Fibroblast of skin of left biceps (primary cell): ENCODE data around the gene NDUFA7.
A peak's percentile ranks its signal among the peaks of the same experiment; 100 is the strongest.
"Not testable (repeated sequence)": the region's sequence is repeated elsewhere in the genome, so short reads cannot be mapped to it uniquely, and the experiment has no call there.

Source experiments
- DNase-seq, 2 experiments: peaks; one replicate each; pipeline ENCODE4 v3.0.0-alpha.2; 2013; ENCODE audit warnings: low read depth in 2 of 2

Gene NDUFA7

DNA sequence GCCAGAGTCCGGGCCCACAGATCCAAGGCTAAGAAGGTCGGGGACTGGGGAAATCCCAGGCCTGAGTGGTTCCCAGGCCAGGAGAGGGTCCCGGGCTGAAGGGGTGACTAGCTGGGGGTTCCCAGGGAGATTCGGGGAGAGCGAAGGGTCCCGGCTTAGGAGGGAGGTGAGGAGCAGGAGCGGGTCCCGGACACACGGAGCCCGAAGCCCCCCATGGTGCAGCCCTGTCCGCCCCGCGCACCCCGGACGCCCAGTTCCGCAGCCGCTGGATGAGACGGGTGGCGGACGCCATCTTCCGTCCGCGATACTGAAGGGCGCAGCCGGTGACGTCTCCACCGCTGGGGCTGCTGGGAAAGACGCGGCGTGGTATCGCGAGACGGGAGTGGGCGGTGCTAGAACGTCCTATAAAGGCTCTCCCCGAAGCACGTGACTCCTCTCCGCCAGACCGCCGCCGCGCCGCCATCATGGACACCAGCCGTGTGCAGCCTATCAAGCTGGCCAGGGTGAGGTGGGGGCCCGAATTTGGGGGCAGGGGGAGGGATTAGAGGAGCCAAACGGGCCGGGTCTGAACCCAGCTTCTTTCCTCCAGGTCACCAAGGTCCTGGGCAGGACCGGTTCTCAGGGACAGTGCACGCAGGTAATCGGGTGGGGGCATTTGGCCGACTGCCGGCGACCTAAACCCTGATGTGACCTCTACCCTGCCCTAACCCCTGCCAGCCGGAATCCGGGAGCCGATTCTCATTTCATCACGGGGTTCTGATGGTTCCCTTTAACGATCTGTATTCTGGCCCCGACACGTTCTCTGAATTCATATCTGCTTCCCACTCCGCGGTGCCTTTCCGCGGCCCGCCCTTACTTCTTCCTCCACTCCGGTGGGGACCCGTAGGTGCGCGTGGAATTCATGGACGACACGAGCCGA, at the start of gene NDUFA7, which contains the start of gene RPS28:
Gene NDUFA7 (minus strand): TSS at position 309 of the 919 bp plus-strand sequence. CDS start 17 bp downstream, at position 292.
Gene RPS28 (plus strand): TSS at position 430 of the 919 bp plus-strand sequence. CDS start 35 bp downstream, at position 465.
- DNase-seq = peak; percentile 88 to 89

DNA sequence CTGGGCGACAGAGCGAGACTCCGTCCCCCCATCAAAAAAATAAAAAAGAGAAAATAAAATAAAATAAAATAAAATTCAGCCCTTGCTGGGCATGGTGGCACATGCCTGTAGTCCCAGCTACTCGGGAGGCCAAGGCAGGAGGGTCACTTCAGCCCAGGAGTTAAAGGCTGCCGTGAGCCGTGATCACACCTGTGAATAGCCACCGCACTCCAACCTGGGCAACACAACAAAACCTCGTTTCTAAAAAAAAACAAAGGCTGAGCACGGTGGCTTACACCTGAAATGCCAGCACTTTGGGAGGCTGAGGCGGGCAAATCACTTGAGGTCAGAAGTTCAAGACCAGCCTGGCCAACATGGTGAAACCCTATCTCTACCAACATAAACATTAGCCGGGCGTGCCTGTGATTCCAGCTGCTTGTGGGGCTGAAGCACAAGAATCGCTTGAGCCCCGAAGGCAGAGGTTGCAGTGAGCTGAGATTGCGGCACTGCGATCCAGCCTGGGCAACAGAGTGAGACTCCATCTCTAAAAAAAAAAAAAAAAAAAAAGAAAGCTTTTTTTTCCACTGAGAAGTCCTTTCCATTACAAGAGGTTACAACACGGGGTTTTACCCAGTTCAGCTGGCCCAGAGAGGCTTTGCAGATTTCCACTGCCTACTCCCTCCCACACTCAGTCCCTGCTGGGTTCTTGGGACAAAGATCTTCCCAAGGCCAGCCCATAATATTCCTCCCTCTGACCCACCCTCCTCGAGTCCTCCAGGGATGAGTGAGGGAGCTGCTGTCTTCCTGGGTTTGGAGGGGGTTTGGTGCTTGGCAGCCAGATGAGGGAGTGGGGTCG, 49.2 kb upstream of the NDUFA7 start:
- no peak for DNase-seq

DNA sequence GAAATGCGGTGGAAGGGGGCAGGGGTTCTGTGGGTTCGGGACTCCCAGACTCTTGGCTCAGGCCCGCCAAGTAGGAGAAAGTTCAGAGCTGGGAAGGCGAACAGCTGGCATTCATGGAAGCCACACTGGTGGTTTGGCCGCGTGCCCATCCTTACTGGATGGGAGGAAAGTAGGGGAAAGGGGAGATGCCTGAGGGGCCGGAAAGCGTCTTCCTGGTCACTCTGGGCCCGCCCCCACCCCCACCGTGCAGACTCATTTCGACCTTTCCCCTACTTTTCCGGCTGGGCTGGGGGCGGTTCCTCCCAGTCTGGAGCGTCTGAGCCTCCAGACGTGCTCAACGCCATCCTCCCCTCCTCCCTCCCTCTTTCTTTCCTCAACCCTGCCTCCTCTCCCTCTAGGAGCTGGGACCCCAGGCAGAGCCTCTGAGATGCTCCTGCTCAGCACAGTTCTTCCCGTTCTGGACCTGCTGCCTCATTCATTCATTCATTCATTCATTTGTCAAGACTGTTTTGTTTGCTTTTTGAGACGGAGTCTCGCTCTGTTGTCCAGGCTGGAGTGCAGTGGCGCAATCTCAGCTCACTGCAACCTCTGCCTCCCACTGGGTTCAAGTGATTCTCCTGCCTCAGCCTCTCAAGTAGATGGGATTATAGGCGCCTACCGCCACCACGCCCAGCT, 46.3 kb upstream of the NDUFA7 start:
- DNase-seq = peak; percentile 92 to 93

DNA sequence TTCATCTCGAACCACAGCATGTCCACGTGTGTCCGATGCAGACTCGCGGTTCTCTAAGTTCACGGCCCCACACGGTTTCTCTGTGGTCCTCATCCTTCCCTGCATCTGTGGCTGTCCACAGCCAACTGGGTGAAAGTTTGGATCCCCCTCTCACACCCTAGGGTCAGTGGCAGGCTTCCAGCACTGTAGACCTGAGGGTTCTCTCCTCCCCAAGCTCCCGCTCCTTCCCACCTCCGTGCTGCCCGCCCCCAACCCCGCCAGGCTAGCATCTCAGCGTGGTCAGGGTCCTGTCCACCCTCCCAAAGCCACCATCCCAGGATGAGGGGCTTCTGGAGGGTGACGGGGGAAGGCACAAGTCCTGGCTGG, 45.8 kb upstream of the NDUFA7 start:
- DNase-seq = no peak

DNA sequence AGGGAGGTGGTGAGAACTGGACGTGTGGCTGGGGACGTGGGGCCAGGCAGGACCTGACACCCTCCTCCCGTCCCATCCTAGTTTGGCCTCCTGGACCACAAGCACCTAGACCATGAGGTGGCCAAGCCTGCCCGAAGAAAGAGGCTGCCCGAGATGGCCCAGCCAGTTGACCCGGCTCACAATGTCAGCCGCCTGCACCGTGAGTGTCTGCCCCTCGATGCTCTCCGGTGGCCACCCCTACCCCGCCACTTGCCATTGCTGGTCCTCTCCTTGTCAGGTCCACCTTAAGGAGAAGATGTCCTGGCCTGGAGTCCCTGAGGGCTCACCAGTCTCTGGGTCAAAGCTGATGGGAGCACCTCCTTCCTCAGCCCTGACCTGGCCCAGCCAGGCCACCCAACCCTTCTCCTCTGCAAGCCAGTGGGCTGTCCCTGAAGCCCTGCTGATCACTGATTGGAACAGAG, 45.0 kb upstream of the NDUFA7 start:
- DNase-seq = no peak

DNA sequence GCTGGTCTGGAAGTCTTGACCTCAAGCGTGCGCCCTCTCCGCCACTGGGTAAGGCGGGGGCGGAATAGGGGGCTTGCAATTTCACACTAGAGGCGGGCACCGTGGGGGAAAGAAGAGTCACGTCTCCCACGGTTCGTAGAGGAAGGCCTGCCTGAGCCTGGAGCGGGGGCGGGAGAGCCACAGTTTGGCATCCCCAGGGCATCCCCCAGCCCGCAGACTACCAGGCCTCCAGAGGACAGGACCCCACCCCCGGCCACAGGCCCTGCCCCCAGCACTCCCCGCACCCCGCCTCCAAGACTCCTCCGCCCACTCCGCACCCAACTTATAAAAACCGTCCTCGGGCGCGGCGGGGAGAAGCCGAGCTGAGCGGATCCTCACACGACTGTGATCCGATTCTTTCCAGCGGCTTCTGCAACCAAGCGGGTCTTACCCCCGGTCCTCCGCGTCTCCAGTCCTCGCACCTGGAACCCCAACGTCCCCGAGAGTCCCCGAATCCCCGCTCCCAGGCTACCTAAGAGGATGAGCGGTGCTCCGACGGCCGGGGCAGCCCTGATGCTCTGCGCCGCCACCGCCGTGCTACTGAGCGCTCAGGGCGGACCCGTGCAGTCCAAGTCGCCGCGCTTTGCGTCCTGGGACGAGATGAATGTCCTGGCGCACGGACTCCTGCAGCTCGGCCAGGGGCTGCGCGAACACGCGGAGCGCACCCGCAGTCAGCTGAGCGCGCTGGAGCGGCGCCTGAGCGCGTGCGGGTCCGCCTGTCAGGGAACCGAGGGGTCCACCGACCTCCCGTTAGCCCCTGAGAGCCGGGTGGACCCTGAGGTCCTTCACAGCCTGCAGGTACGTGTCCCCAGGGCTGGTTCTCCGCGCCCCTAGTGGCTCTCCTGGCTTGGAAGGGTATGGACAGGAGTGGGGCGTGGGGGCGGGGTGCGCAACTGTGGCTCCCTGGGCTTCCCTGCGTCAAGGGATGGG, 42.9 kb upstream of the NDUFA7 start, which contains the start of gene ANGPTL4:
Gene ANGPTL4 (plus strand): TSS at position 353 of the 969 bp plus-strand sequence. CDS start 167 bp downstream, at position 520.
- peak in 1 of 2 experiments; percentile 27 for DNase-seq

DNA sequence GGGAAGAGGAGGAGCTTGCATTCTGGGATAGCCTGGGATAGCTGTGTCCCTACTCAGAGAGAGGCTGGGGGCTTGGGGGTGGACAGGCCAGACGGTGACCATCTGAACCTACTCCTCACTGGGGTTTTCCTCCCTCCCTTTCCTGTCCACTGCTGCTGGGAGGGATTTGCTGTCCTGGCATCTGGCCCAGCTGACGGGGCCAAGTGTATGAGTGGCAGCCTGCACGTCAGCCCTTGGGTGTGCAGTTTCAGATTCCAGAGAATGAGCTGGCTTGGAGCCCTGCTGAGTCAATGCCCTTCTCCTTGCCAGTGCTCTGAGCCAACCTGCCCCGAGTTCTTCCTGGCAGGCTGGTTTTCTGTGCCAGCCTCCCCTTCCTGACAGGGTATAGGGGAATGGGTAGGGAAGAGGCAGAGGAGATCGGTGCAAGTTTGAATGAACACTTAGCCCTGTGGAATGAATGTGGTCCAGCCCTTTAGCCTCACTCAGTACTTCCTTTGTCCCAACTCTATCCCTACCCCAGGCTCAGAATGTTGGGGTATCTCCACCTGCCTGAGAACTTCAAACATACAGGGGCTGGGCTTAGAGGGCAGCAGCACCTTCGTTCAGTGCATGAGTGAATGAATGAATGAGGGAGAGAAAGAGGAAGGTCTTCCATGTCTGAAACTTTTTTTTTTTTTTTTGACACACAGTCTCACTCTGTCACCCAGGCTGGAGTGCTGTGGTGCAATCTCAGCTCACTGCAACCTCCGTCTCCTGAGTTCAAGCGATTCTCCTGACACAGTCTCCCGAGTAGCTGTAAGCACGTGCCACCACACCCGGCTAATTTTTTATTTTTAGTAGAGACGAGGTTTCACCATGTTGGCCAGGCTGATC, 41.0 kb upstream of the NDUFA7 start:
- DNase-seq = peak; percentile 80 to 82

DNA sequence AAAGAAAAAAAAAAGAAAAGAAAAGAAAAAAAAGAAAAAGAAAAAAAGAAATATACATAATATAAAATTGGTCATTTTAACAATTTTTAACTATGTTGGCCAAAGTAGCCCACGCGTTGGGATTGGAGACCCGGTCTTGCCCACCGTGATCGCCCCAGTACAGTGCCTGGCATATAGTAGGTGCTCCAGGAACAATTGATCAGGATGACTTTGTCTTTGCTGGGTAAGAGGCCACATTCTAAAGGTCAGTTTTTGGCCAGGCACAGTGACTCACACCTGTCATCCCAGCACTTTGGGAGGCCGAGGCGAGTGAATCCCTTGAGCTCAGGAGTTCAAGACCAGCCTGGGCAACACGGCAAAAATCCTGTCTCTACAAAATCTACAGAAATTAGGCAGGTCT, 39.0 kb upstream of the NDUFA7 start:
- DNase-seq = no peak

DNA sequence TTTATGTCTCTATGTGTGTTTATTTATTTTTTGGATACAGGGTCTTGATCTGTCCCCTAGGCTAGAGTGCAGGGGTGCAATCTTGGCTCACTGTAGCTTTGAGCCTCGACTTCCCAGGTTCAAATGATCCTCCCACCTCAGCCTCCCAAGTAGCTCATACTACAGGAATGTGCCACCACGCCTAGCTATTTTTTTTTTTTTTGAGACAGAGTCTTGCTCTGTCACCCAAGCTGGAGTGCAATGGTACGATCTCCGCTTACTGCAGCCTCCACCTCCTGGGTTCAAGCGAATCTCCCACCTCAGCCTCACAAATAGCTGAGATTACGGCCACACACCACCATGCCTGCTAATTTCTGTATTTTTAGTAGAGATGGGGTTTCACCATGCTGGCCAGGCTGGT, 37.8 kb upstream of the NDUFA7 start:
- DNase-seq = no peak

DNA sequence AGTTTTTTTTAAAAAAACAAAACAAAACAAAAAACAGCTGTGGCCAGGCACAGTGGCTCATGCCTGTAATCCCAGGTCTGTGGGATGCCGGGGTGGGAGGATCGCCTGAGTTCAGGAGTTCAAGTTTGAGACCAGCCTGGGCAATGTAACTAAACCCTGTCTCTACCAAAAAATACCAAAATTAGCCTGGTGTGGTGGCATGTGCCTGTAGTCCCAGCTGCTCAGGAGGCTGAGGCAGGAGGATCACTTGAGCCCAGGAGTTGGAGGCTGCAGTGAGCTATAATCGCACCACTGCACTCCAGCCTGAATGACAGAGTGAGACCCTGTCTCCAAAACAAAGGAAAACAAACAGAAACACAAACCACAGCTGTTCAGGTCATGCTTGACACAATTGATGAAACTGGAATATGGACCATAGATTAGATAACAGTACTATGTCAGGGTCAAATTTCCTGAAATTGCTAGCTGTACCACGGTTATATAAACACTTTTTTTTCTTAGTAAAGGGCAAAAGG, 35.9 kb upstream of the NDUFA7 start:
- no peak for DNase-seq

DNA sequence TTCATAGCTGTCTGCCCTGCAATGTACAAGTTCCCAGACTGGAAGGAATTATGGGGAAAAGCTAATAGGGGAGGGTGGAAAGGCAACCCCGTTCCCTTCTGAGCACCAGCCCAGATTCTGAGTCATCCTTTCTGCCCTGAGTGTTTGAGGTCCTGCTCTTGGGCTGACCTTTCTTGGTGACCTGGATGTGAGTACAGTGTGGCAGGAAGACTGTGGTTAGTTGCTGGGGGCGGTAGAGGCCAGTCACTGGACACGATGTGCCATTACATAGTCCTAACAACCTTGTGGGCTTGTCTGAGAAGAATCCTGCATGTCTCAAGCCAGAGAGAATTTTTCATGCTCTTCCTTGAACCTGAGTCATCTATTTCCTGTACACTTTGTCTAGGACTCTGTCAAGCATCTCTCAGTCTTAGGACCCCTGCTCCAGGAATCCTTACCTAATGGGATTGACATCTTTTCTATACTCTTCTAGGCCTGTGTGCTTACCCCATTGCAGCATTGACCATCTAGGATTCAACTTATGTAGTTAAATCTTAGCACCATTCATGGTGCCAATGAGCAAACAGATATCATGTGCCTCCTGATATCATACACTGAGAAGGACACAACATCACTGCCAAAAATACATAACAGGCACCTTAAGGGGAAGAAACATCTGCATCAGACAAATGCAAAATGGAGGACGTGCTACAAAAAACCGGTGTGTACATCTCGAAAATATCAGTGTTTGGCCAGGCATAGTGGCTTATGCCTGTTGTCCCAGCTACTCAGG, 34.6 kb upstream of the NDUFA7 start:
- DNase-seq = no peak

DNA sequence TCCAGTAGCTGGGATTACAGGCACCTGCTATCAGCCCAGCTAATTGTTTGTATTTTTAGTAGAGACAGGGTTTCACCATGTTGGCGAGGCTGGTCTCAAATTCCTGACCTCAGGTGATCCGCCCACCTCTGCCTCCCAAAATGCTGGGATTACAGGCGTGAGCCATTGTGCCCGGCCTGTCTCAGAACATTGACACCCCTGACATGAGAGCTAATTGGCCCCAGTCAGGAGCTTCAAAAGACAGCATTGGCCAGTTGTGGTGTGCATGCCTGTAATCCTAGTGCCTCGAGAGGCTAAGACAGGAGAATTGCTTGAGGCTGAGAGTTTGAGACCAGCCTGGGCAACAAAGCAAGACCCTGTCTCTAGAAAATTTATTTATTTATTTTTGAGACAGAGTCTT, 31.7 kb upstream of the NDUFA7 start:
- not testable (repeated sequence) for DNase-seq

DNA sequence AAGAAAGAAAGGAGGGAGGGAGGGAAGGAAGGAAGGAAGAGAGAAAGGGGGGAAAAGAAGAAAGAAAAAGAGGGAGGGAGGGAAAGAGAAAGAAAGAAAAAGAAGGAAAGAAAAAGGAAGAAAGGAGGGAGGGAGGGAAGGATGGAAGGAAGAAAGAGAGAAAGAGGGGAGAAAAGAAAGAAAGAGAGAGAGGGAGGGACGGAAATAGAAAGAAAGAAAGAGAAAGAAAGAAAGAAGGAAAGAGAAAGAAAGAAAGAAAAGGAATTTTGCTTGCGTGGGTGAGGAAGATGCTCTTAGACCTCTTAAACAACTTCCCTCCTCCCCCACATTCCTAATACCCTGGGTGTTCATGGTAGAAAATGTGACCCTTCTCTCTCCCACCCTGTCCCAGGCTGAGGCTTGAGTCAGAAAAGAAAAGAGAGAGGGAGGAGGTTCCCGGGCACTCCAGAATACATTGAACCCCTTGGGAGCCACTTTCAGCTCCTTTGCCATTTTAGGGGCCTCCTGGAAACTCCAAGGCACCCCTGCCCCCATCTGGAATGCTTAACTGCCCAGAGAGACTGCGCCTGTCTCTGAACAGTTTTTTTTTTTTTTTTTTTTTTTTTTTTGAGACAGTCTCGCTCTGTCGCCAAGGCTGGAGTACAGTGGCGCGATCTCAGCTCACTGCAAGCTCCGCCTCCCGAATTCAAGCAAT, 31.1 kb upstream of the NDUFA7 start:
- no peak for DNase-seq

DNA sequence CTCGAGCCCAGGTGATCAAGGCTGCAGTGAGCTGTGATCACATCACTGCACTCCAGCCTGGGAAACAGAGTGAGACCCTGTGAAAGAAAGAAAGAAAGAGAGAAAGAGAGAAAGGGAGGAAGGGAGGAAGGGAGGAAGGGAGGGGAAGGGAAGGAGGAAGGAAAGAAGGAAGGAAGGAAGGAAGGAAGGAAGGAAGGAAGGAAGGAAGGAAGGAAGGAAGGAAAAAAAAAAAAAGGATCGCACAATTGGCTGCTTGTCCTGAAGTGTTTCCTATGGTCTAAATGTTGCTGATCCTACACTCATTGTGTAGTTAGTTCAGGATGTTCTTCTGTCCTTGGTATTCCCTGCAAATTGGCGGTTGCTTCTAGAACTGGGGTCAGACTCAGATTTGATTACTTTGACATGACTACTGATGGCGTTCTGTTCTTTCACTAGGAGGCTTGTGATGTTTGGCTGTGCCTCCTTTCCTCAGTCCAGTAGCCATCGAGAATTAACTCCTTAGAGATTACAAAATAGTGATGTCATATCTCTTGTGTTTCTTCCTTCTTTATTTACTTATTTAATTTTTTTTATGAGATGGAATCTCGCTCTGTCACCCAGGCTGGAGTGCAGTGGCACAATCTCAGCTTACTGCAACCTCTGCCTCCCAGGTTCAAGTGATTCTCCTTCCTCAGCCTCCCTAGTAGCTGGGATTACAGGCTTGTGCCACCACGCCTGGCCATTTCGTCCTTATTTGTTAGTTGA, 28.6 kb upstream of the NDUFA7 start:
- not testable (repeated sequence) for DNase-seq

DNA sequence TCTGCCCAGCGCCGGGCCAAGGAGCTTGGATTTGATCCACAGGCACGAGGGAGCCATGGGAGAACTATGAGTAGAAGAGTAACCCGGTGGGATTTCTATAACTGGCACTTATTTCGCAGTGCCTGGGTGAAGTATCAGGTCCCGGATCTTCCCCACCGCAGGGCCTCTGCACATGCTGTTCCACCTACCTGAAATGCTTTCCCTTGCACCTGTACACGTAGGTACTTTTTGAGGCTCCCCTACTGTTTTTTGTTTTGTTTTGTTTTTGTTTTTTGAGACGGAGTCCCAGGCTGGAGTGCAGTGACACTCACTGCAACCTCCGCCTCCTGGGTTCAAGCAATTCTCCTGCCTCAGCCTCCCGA, 22.3 kb upstream of the NDUFA7 start:
- DNase-seq = no peak

DNA sequence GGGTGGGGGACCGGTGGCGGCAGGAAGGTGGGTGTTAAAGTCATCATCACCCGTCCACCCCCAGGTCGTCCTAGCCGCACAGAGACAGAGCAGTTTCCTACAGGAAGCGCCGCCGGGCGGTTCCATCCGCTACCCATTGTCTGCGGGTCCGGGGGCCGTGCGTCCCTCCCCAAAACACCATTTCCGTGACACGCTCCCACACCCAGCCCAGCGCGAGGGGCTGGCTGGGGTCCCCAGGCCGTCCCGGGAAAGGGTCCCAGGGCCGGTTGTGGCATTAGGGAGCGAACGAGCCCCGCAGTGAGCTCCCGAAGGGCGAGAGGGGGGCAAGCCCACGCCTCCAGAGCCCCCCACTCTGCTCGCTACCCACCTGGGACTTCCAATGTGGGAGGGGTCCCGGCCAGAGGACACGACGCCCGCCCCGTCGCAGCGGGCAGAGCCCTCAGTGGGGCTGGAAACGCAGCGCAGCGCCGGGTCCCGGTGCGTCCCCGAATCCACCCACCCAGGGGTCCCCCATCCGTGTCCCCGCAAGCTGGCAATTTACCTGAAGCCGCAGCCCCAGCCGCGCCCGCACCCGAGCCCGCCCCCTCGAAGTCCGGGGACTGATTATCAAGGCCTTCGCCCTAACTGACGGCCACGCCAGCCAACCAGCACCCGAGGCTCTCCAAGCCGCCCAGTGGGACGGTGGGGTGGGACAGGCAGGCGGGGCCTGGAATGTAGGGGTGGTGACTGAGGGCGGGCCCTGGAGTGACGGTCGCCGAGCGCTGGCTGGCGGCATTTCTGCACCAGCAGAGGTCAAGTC, 21.7 kb upstream of the NDUFA7 start, which contains the start of gene KANK3:
Gene KANK3 (minus strand): TSS at position 579 of the 799 bp plus-strand sequence. CDS start 5,434 bp downstream, outside the sequence.
- peak; percentile 71 to 79 for DNase-seq
